Panc1 (cell line): ENCODE measurements around the gene KRT78.

Experiments
- POLR2AphosphoS5 ChIP-seq: IDR thresholded peaks from 2 replicates; pipeline ENCODE4 v1.6.1; 2012; ENCODE audit warnings: mild to moderate bottlenecking, low read depth, low read length, moderate library complexity
- SIN3A ChIP-seq: IDR thresholded peaks from 2 replicates; pipeline ENCODE4 v1.6.1; 2012; ENCODE audit warnings: low read depth, mild to moderate bottlenecking, low read length, moderate library complexity, borderline replicate concordance; ENCODE audit not compliant: insufficient read depth
- TF ChIP-seq, protein P1 (sequence below): fragments of 450-650 bp; IDR thresholded peaks from 2 replicates; pipeline ENCODE4 v1.5.1; 2017; ENCODE audit warnings: mild to moderate bottlenecking

DNA sequence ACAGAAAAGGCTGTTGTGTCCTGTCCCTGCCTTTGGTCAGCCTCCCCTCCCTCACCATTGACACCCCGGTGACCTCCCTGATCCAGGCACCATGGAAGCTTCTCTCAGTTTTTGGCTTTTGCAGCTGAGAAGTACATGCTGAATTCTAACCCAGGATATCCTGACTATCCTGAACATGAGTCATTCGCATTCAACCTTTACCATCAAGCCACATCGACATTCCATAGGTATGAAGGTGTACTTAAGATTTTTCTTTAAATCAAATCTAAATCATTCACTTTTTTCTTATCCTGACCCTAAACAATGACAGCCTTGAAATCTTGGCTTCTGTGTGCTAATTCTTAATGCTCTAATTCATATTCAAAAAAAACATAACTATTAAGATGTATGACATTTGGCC, 8.7 kb upstream of the KRT78 start:
- TF ChIP-seq, protein P1, sequence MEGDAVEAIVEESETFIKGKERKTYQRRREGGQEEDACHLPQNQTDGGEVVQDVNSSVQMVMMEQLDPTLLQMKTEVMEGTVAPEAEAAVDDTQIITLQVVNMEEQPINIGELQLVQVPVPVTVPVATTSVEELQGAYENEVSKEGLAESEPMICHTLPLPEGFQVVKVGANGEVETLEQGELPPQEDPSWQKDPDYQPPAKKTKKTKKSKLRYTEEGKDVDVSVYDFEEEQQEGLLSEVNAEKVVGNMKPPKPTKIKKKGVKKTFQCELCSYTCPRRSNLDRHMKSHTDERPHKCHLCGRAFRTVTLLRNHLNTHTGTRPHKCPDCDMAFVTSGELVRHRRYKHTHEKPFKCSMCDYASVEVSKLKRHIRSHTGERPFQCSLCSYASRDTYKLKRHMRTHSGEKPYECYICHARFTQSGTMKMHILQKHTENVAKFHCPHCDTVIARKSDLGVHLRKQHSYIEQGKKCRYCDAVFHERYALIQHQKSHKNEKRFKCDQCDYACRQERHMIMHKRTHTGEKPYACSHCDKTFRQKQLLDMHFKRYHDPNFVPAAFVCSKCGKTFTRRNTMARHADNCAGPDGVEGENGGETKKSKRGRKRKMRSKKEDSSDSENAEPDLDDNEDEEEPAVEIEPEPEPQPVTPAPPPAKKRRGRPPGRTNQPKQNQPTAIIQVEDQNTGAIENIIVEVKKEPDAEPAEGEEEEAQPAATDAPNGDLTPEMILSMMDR = no peak
- TF ChIP-seq SIN3A (no peak), POLR2AphosphoS5 (no peak)
